MCF 10A (cell line): ENCODE measurements around the gene CACNG4. TPM values are rescaled to one million over a fixed set of nuclear protein-coding genes. Genes with fewer than 3 reads are reported as not detected.

Experiments
- BruUV-seq: library from RNA; stranded (reverse); fragments of 400-500 nt; replicated peaks from 2 replicates; lab custom pipeline; 2021; lab: Mats Ljungman, UMichigan
- CTCF ChIA-PET: fragments of 300-600 bp; sonication (Branson Sonifier 250); formaldehyde crosslinking; extraction: SDS; loops from one replicate; lab custom pipeline; 2021; ENCODE audit warnings: antibody characterized with exemption, inconsistent platforms; lab: Yijun Ruan, JAX
- POLR2A ChIA-PET: fragments of 300-600, 350-650 bp; sonication (Branson Sonifier 250); formaldehyde crosslinking; extraction: SDS; loops from one replicate; lab custom pipeline; 2020; ENCODE audit warnings: antibody characterized with exemption, inconsistent platforms; lab: Yijun Ruan, JAX
- DNase-seq: peaks from one replicate; pipeline ENCODE4 v3.0.0-alpha.2; 2018; ENCODE audit not compliant: unreplicated experiment
- H3K27ac Mint-ChIP-seq: one replicate; pipeline ENCODE4 v1.8.0; 2022; ENCODE audit warnings: mild to moderate bottlenecking, low read depth, mixed read lengths; ENCODE audit not compliant: unreplicated experiment
- H3K27me3 Mint-ChIP-seq: one replicate; pipeline ENCODE4 v1.8.0; 2022; ENCODE audit warnings: mixed read lengths; ENCODE audit not compliant: insufficient read depth, unreplicated experiment
- H3K36me3 Mint-ChIP-seq: one replicate; pipeline ENCODE4 v1.8.0; 2022; ENCODE audit warnings: mild to moderate bottlenecking, moderate library complexity, mixed read lengths; ENCODE audit not compliant: insufficient read depth, unreplicated experiment
- H3K4me1 Mint-ChIP-seq: one replicate; pipeline ENCODE4 v1.8.0; 2022; ENCODE audit warnings: mixed read lengths; ENCODE audit not compliant: insufficient read depth, unreplicated experiment
- H3K4me3 Mint-ChIP-seq: one replicate; pipeline ENCODE4 v1.8.0; 2022; ENCODE audit warnings: mild to moderate bottlenecking, moderate library complexity, mixed read lengths; ENCODE audit not compliant: unreplicated experiment
- H3K9me3 Mint-ChIP-seq: one replicate; pipeline ENCODE4 v1.8.0; 2022; ENCODE audit warnings: mixed read lengths; ENCODE audit not compliant: unreplicated experiment
- intact Hi-C: fragments of 100-400 bp; cut with micrococcal nuclease; formaldehyde crosslinking; loops from 2 replicates; pipeline ENCODE4 v1.14.1; 2022
- total RNA-seq: library from RNA; stranded (reverse); gene quantifications from 2 replicates; pipeline ENCODE4 v1.2.3, GENCODE V29; 2022
- TF ChIP-seq, protein P1 (sequence below): fragments of 200-600 bp; IDR thresholded peaks from one replicate; pipeline ENCODE4 v1.8.0; 2022; ENCODE audit warnings: antibody characterized with exemption, mild to moderate bottlenecking; ENCODE audit not compliant: unreplicated experiment

The CACNG4 gene
- total RNA-seq, 1 experiment from 2014 or later, result not detected

DNA sequence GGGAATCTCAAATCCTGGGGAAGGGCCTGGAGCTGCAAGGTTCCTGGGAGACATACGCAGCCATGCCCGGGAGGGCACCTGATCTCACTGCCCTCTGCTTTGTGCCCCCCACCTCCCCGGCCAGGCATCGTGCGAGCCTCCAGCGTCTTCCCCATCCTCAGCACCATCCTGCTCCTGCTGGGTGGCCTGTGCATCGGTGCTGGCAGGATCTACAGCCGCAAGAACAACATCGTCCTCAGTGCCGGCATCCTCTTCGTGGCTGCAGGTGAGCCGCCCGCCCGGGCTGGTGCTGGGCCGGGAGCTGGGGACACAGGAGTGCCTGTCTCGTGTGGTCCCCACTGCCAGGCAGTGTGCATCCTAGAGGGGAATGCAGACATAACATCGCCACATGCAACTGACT lies 60.2 kb downstream of the CACNG4 start:
- Mint-ChIP-seq H3K36me3 (no peaks in the 10 kb centered on the region), H3K27me3 (no peaks in the 10 kb centered on the region), H3K9me3 (no peaks in the 10 kb centered on the region), H3K4me3 (no peak overlapping the region), H3K27ac (no peak overlapping the region), H3K4me1 (no peaks in the 10 kb centered on the region)
- CTCF ChIA-PET, result interaction anchor here (0.8 kb wide), 1 partner anchor 23 kb away, joined by 3 read pairs; no protein-coding TSS in a partner anchor
- no TSS peak for BruUV-seq
- intact Hi-C loops, result no loop called here
- TF ChIP-seq, protein P1, sequence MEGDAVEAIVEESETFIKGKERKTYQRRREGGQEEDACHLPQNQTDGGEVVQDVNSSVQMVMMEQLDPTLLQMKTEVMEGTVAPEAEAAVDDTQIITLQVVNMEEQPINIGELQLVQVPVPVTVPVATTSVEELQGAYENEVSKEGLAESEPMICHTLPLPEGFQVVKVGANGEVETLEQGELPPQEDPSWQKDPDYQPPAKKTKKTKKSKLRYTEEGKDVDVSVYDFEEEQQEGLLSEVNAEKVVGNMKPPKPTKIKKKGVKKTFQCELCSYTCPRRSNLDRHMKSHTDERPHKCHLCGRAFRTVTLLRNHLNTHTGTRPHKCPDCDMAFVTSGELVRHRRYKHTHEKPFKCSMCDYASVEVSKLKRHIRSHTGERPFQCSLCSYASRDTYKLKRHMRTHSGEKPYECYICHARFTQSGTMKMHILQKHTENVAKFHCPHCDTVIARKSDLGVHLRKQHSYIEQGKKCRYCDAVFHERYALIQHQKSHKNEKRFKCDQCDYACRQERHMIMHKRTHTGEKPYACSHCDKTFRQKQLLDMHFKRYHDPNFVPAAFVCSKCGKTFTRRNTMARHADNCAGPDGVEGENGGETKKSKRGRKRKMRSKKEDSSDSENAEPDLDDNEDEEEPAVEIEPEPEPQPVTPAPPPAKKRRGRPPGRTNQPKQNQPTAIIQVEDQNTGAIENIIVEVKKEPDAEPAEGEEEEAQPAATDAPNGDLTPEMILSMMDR, result no peak
- POLR2A ChIA-PET, result no interaction called here
- no peak for DNase-seq

DNA sequence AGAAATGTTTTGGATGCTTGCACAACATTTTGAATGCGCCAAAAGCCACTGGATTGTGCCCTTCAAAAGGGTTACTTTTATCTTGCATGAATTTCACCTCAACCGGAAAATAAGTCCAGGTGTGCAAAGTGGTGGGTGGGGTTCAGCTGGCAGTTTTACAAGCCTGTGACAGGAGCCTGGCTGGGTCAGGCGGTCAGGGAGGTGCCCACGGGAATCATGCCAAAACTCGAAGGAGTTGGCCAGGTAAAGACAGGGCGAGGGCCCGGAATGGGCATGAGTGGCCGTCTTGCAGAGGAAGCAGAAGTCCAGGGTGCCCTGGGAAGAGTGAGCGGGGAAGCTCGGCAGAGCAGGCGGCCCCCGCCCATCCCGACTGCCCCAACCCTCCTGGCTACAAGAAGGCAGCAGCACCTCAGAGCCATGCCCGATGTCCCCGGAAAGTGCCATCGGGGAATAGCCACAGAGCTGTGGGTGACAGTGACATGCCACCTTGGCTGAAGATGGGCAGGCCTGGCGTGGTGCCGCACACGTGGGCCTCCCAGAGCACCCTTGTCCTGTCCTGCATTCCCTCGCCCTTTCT lies 60.8 kb downstream of the CACNG4 start:
- Mint-ChIP-seq H3K9me3 (no peaks in the 10 kb centered on the region), H3K4me1 (no peaks in the 10 kb centered on the region), H3K4me3 (no peak overlapping the region), H3K27me3 (no peaks in the 10 kb centered on the region), H3K36me3 (no peaks in the 10 kb centered on the region), H3K27ac (no peak overlapping the region)
- CTCF ChIA-PET, result interaction anchor here (0.6 to 0.8 kb wide), 2 partner anchors 13 to 22 kb away, joined by 3 read pairs; no protein-coding TSS in a partner anchor
- TF ChIP-seq, protein P1, result no peak
- no TSS peak for BruUV-seq
- intact Hi-C loops, result no loop called here
- POLR2A ChIA-PET, result no interaction called here
- no peak for DNase-seq

DNA sequence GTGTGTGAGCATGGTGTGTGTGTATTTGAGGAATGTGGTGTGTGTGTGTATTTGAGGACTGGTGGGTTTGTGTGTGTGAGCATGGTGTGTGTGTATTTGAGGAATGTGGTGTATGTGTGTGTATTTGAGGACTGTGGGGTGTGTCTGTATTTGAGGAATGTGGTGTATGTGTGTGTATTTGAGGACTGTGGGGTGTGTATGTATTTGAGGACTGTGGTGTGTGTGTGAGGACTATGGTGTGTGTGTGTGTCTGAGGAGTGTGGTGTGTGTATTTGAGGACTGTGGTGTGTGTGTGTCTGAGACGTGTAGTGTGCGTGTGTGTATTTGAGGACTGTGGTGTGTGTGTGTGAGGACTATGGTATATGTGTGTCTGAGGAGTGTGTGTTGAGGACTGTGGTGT lies 61.8 kb downstream of the CACNG4 start:
- ChIA-PET POLR2A (no interaction called here), CTCF (no interaction called here)
- no TSS peak for BruUV-seq
- H3K27me3 Mint-ChIP-seq, result no peaks in the 10 kb centered on the region
- H3K9me3 Mint-ChIP-seq, result no peaks in the 10 kb centered on the region
- TF ChIP-seq, protein P1, result no peak
- intact Hi-C loops, result no loop called here
- H3K36me3 Mint-ChIP-seq, result no peaks in the 10 kb centered on the region
- no peak for DNase-seq
- H3K27ac Mint-ChIP-seq, result no peak overlapping the region
- H3K4me3 Mint-ChIP-seq, result no peak overlapping the region
- no peaks in the 10 kb centered on the region for H3K4me1 Mint-ChIP-seq

DNA sequence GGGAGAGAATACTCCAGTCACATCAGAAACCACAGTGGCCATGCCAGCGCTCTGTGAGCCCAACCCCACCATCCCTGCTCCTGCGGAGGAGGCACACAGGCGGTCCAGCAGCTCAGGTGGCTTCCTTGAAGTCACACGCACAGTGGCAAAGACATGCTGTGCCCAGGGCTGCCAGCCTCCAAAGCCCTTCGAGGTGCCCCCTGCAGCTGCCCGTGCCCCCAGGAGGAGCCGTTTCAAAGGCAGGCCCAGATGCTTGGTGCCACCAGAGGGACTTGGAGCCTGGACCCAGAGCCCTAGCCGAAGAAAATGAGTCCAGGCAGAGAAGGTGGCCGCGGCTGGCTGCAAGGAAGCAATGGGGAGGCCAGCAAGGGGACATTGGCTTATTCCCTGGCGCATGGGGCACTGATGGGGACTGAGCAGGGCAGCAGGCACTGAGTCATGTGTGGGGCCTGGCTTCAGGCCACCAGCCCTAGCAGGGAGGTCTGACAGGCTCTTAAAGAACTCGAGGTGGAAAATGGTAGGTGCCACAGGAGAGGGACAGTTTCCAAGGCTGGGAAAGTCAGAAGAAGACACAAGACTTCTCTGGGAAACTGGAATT lies 62.6 kb downstream of the CACNG4 start:
- Mint-ChIP-seq H3K4me1 (no peaks in the 10 kb centered on the region), H3K27me3 (no peaks in the 10 kb centered on the region), H3K27ac (no peak overlapping the region), H3K36me3 (no peaks in the 10 kb centered on the region), H3K4me3 (no peak overlapping the region), H3K9me3 (no peaks in the 10 kb centered on the region)
- TF ChIP-seq, protein P1, result no peak
- ChIA-PET POLR2A (no interaction called here), CTCF (interaction anchor here (0.7 kb wide), 1 partner anchor 24 kb away, joined by 3 read pairs; no protein-coding TSS in a partner anchor)
- intact Hi-C loops, result no loop called here
- DNase-seq, result peak; percentile 11
- no TSS peak for BruUV-seq
